Lower lobe of right lung (tissue), 2 donors: ENCODE data around the gene UMODL1. TPM values are rescaled to one million over a fixed set of nuclear protein-coding genes. Genes with fewer than 3 reads are reported as not detected.

Experiments used
- ATAC-seq, 2 donors: fragments of 200-7000 bp; cut with Tn5 transposase; one replicate each; pipeline ENCODE4 v1.9.1; 2020 to 2022; ENCODE audit warnings: mild to moderate bottlenecking in 2 of 2, moderate library complexity in 2 of 2
- DNase-seq: peaks from one replicate; pipeline ENCODE4 v3.0.0-alpha.2; 2020
- H3K27ac ChIP-seq: fragments of 200-600 bp; one replicate; pipeline ENCODE4 v1.8.0; 2022
- H3K27me3 ChIP-seq: fragments of 200-600 bp; one replicate; pipeline ENCODE4 v1.8.0; 2022; ENCODE audit warnings: low read depth
- H3K36me3 ChIP-seq: fragments of 200-600 bp; one replicate; pipeline ENCODE4 v1.8.0; 2022; ENCODE audit warnings: mild to moderate bottlenecking
- H3K4me1 ChIP-seq: fragments of 200-600 bp; one replicate; pipeline ENCODE4 v1.8.0; 2022
- H3K4me3 ChIP-seq: fragments of 200-600 bp; one replicate; pipeline ENCODE4 v1.8.0; 2022; ENCODE audit warnings: mild to moderate bottlenecking
- H3K9me3 ChIP-seq: fragments of 200-600 bp; one replicate; pipeline ENCODE4 v1.8.0; 2022
- CTCF ChIP-seq: fragments of 200-600 bp; IDR thresholded peaks from one replicate; pipeline ENCODE4 v1.8.0; 2022; ENCODE audit warnings: antibody characterized with exemption, mild to moderate bottlenecking
- intact Hi-C: fragments of 100-400 bp; cut with DNase I; formaldehyde crosslinking; loops from one replicate; pipeline ENCODE4 v1.11.0; 2022
- total RNA-seq: library from RNA; stranded (reverse); fragmentation: NEBNext Ultra II Directional; extraction: Animal tissue kit (Norgen Biotek cat#: 25700); gene quantifications from one replicate; pipeline ENCODE4 v1.2.1, GENCODE V29; 2021
- donor health status: DM: no; HTN: yes; CAD: no; lungs with severe emphysema.

Gene UMODL1
- total RNA-seq, 1 donor from 2014 or later, result 0.50 TPM

- intact Hi-C loops, result no loop called here
- Histone ChIP-seq H3K27ac (no peak overlapping the region), H3K4me1 (peaks cover 4% of the 10 kb centered on the region), H3K4me3 (no peak overlapping the region), H3K36me3 (no peaks in the 10 kb centered on the region), H3K9me3 (no peaks in the 10 kb centered on the region), H3K27me3 (peaks cover 7% of the 10 kb centered on the region)
- no peak for TF ChIP-seq CTCF
- DNase-seq, result no peak
- peak; percentile 85 to 87 for ATAC-seq
Observed at GRCh38 chr21:42097860-42098454, 26.8 kb downstream of the UMODL1 start.

- no peak for TF ChIP-seq CTCF
- DNase-seq (peak; percentile 37), ATAC-seq (no peak)
- Histone ChIP-seq H3K27me3 (no peaks in the 10 kb centered on the region), H3K27ac (no peak overlapping the region), H3K4me1 (peaks cover 4% of the 10 kb centered on the region), H3K36me3 (no peaks in the 10 kb centered on the region), H3K4me3 (no peak overlapping the region), H3K9me3 (no peaks in the 10 kb centered on the region)
- intact Hi-C loops, result no loop called here
Observed at GRCh38 chr21:42098957-42099505, 27.9 kb downstream of the UMODL1 start.

- DNase-seq (no peak), ATAC-seq (no peak)
- intact Hi-C loops, result no loop called here
- Histone ChIP-seq H3K27me3 (peaks cover 7% of the 10 kb centered on the region), H3K4me3 (no peak overlapping the region), H3K4me1 (peaks cover 4% of the 10 kb centered on the region), H3K9me3 (no peaks in the 10 kb centered on the region), H3K36me3 (no peaks in the 10 kb centered on the region), H3K27ac (no peak overlapping the region)
- TF ChIP-seq CTCF, result no peak
Observed at GRCh38 chr21:42101246-42101645, 30.1 kb downstream of the UMODL1 start.

GRCh38 chr21:42102076-42102475 is 31.0 kb downstream of the UMODL1 start:
- Histone ChIP-seq H3K9me3 (no peaks in the 10 kb centered on the region), H3K27me3 (peaks cover 9% of the 10 kb centered on the region), H3K4me3 (no peak overlapping the region), H3K36me3 (no peaks in the 10 kb centered on the region), H3K27ac (no peak overlapping the region), H3K4me1 (peaks cover 4% of the 10 kb centered on the region)
- ATAC-seq (no peak), DNase-seq (no peak)
- no peak for TF ChIP-seq CTCF
- intact Hi-C loops, result no loop called here

GRCh38 chr21:42102526-42102925 is 31.4 kb downstream of the UMODL1 start:
- Histone ChIP-seq H3K27ac (no peak overlapping the region), H3K36me3 (no peaks in the 10 kb centered on the region), H3K4me3 (no peak overlapping the region), H3K4me1 (peaks cover 5% of the 10 kb centered on the region), H3K9me3 (no peaks in the 10 kb centered on the region), H3K27me3 (peaks cover 9% of the 10 kb centered on the region)
- ATAC-seq, result no peak
- no peak for TF ChIP-seq CTCF
- intact Hi-C loops, result no loop called here
- DNase-seq, result no peak
